ENCODE measurements around the gene JMJD1C.

Gene JMJD1C

GRCh38 chr10:63434866-63435854, 30.6 kb downstream of the JMJD1C start:
- no peak for DNase-seq

DNA sequence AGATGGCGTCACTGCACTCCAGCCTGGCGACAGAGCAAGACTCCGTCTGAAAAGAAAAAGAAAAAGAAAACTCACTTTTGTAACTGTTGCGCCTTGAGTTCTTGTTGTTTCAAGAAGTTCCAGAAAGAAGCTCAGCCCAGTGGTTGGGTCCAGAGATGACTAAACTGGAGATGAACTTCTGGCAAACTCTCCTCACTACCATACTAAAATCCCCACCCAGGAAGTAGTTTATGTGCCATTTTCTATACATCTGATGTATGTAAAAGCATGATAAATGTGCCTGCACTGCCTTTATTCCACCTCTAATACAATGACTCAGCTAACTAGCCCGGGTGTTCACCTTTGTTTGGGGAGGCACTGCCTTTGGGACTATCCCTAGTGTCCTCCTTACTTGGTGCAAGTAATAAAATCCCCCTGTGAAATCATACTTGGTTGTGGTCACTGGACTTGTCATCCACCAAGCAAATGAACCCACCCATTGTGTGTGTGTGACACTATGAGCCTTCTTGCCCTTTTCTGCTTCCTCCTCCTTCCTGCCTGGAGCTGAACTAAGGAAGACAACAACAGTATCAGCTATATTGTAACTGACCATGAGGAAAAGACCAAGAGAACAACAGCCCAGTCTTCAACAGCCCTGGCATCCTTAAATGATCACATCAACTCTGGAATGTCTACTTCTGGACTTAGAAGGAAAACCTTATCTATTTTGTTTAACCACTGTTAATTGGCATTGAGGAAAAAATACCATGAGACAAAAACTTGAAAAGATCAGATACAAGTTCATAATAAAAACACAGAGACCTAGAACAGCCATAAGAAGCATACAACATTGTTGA, 33.6 kb downstream of the JMJD1C start:
- DNase-seq = no peak

GRCh38 chr10:63430999-63431356, 34.8 kb downstream of the JMJD1C start:
- no peak for DNase-seq

DNA sequence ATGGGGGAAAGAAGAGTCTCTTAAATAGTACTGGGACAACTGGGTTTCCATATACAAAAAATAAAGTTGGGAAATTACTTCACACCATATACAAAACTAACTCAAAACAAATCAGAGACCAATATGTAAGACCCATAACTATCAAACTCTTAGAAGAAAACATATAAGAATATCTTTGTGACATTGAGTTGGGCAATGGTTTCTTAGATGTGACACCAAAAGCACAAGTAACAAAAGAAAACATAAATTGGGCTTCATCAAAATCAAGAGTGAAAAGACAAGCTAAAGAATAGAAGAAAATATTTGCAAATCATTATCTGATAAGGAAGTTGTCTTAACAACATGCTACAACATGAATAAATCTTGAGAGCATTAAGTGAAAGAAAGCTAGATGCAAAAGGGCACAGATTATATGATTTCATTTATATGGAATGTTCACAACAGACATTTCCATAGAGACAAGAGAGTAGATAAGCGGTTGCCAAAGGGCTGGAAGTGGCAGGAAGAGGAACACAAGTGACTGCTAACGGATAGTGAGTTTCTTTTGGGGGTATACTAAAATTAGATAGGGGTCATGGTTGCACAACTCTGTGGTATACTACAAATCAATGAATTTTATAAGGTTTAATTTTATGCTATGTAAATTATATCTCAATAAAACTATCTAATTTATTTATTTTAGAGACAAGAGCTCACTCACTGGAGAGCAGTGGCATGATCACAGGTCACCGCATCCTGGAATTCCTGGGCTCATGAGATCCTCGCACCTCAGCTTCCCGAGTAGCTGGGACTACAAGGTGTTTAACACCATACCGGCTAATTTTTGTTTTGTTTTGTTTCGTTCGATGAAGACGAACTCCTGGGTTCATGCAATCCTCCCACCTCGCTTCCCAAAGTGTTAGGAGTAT, 35.4 kb downstream of the JMJD1C start:
- no peak for DNase-seq

GRCh38 chr10:63429281-63429680, 36.5 kb downstream of the JMJD1C start:
- DNase-seq = no peak

GRCh38 chr10:63427013-63427412, 38.8 kb downstream of the JMJD1C start:
- no peak for DNase-seq

DNA sequence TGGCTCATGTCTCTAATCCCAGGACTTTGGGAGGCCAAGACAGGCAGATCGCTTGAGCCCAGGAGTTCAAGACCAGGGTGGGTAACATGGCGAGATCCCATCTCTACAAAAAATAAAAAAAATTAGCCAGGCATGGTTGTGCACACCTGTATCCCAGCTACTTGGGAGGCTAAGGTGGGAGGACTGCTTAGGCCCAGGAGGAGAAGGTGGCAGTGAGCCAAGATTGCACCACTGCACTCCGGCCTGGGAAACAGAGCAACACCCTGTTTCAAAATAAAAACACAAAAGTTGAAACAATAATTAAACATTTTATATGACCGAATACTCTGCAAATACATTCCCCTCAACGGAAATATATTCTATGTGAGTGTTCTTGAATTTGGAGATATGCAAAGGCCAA, 40.3 kb downstream of the JMJD1C start:
- DNase-seq = no peak

GRCh38 chr10:63424576-63424975, 41.2 kb downstream of the JMJD1C start:
- DNase-seq = no peak

GRCh38 chr10:63423494-63423893, 42.3 kb downstream of the JMJD1C start:
- DNase-seq = no peak

GRCh38 chr10:63421591-63421990, 44.2 kb downstream of the JMJD1C start:
- no peak for DNase-seq

DNA sequence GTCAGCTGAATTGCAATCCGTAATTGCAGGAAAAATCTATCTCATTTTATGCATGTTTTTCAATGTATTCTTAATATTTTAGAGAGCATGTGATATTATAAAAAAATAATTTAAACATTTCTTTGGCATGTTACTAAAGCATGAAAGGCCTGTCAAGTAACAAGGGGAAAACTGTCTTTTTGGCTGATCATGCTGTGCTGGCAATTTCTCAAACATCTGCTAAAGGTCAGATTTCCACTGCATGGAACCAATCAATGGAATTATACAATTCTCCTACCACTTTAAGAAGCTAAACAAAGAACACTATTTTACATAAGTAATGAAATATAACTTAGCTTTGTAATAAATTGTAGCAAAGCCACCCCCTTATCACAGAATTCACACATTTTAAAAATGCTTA, 49.4 kb downstream of the JMJD1C start:
- DNase-seq = no peak

GRCh38 chr10:63415640-63416244, 50.0 kb downstream of the JMJD1C start:
- no peak for DNase-seq

DNA sequence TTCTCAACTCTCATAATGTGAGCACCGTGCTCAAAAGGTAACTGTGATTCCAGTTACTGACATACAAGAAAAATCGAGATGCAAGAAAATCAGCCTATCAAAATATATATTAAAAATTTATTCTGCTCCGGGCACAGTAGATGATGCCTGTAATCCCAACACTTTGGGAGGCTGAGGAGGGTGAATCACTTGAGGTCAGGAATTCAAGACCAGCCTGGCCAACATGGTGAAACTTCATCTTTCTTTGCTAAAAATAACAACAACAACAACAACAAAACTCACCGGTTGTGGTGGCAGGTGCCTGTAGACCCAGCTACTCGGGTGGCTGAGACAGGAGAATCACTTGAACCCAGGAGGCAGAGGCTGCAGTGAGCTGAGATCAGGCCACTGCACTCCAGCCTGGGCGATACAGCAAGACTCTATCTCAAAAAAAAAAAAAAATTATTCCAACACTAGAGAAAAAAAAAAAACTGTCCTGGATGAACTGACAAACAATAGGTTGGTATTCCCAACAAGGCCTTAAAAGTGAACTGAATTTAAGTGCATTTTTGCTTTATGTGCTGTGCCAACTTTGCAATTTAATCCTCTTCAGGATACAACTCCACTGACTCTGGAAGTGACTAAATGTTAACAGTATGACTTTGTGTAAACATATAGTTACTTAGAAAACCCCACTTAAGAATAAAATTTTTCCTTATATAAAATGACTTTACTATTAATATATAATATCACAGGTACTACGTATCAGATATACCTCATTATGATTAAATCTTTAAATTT, 51.1 kb downstream of the JMJD1C start:
- no peak for DNase-seq

DNA sequence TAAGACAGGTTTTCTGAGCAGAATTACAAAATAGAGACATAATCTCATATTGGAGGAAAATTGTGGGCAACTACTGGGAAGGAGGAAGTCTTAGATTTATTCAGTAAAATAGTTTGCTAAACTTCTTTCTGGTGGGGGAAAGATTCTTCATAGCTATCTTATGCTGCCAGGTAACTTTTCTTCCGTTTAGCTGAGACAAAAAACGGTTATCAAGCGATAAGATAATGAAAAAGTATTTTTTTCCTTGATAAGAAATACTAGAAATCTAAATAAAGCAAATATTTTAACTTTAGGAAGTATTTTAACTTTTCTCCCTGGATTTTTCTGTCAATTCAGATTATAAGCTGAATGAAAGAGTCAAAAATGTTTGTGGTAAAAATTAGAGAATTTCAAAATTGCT, 52.3 kb downstream of the JMJD1C start:
- DNase-seq = no peak

GRCh38 chr10:63412304-63412703, 53.5 kb downstream of the JMJD1C start:
- no peak for DNase-seq

- no peak for DNase-seq
Observed at GRCh38 chr10:63410633-63411032, 55.1 kb downstream of the JMJD1C start.

- no peak for DNase-seq
Observed at GRCh38 chr10:63409465-63410027, 56.2 kb downstream of the JMJD1C start.

DNA sequence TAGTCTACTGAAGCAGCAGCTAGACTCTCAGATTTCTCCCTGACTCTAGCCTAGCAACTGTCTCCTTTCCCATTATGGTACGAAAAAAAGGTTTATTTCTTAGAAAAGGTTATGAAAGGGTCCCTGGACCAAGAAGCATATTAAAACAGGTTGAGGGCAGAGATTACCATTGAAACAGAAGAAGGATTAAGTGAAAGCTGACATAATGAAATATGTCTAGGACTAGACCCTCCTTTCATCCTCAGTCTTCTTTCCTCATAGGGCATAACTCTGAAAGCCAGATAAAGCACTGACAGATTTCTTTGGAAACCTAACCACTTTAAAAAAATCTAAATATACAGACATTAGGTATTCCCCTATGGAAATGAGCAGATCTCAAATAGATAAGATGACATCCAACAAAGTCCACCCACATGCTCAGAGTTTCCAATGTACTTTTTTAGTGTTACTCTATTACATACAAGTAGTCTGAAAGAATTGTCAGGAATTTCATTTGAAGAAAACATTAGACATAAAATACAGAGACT, 58.6 kb downstream of the JMJD1C start:
- DNase-seq = no peak

GRCh38 chr10:63396133-63396761, 69.5 kb downstream of the JMJD1C start:
- no peak for DNase-seq

GRCh38 chr10:63393050-63393449, 72.7 kb downstream of the JMJD1C start:
- DNase-seq = no peak

Data from NCI-H510A treated with DMSO at 0.1 percent for 48 hours (cell line).